Left ventricle myocardium inferior (tissue), 1 donor: ENCODE results near the gene NEDD9. TPM values are rescaled to one million over a fixed set of nuclear protein-coding genes. Genes with fewer than 3 reads are reported as not detected.

Experiments used
- DNase-seq: peaks from one replicate; pipeline ENCODE4 v3.0.0-alpha.2; 2020
- H3K27ac ChIP-seq: fragments of 200-600 bp; replicated peaks from 2 replicates; pipeline ENCODE4 v1.8.0; 2021
- H3K27me3 ChIP-seq: fragments of 200-600 bp; 2 replicates; pipeline ENCODE4 v1.8.0; 2021; ENCODE audit warnings: low read depth
- H3K36me3 ChIP-seq: fragments of 200-600 bp; 2 replicates; pipeline ENCODE4 v1.8.0; 2021
- H3K4me1 ChIP-seq: fragments of 200-600 bp; 2 replicates; pipeline ENCODE4 v1.8.0; 2021
- H3K4me3 ChIP-seq: fragments of 200-600 bp; 2 replicates; pipeline ENCODE4 v1.8.0; 2021; ENCODE audit warnings: mild to moderate bottlenecking, moderate library complexity
- H3K9me3 ChIP-seq: fragments of 200-600 bp; replicated peaks from 2 replicates; pipeline ENCODE4 v1.8.0; 2021
- CTCF ChIP-seq: fragments of 200-600 bp; IDR thresholded peaks from 2 replicates; pipeline ENCODE4 v1.8.0; 2021; ENCODE audit warnings: antibody characterized with exemption, mild to moderate bottlenecking, borderline replicate concordance
- intact Hi-C: fragments of 100-400 bp; cut with micrococcal nuclease; formaldehyde crosslinking; loops from one replicate; pipeline ENCODE4 v1.11.0; 2022
- total RNA-seq: library from RNA; stranded (reverse); fragmentation: NEBNext Ultra II Directional; extraction: Animal tissue kit (Norgen Biotek cat#: 25700); gene quantifications from one replicate; pipeline ENCODE4 v1.2.1, GENCODE V29; 2021
- donor health status: DM: no; HTN: yes; CAD: no; lungs with severe emphysema.

Gene NEDD9
- total RNA-seq, 1 donor from 2014 or later: 28.1 TPM

GRCh38 chr6:11272491-11273192 lies 40.2 kb upstream of the NEDD9 start:
- Histone ChIP-seq H3K9me3 (no peaks in the 10 kb centered on the region), H3K4me3 (no peak overlapping the region), H3K36me3 (no peaks in the 10 kb centered on the region), H3K4me1 (peaks cover 24% of the 10 kb centered on the region), H3K27ac (no peak overlapping the region), H3K27me3 (peaks cover under 1% of the 10 kb centered on the region)
- TF ChIP-seq CTCF: no peak
- DNase-seq: no peak
- intact Hi-C loops: no loop called here

GRCh38 chr6:11271228-11272020 lies 39.0 kb upstream of the NEDD9 start:
- Histone ChIP-seq H3K27me3 (no peaks in the 10 kb centered on the region), H3K36me3 (no peaks in the 10 kb centered on the region), H3K4me1 (peaks cover 17% of the 10 kb centered on the region), H3K9me3 (no peaks in the 10 kb centered on the region), H3K4me3 (no peak overlapping the region), H3K27ac (no peak overlapping the region)
- intact Hi-C loops: no loop called here
- no peak for TF ChIP-seq CTCF
- no peak for DNase-seq

- no peak overlapping the region for H3K4me3 ChIP-seq
- no peak overlapping the region for H3K27ac ChIP-seq
Observed at GRCh38 chr6:11270030-11271027, 37.9 kb upstream of the NEDD9 start.

DNA sequence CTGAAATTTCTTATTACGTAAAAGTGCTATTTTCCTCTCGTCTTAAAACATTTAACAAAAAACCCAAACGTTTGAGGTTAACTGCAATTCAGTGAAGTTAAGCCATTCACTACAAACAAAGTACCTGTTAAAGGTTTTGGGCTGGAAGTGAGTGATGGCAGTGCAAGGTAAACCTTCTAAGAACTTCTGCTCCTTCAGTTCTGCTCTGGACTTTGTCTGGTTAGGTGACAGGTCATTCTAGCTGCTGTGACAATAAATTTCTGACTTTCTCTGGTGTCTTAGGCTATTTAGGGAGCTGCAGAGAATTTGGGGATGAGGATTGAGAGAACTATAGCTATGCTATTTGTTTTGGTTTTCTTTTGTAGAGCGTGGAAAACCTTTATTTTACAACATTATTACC lies 36.5 kb upstream of the NEDD9 start:
- Histone ChIP-seq H3K4me3 (no peak overlapping the region), H3K4me1 (peaks cover 19% of the 10 kb centered on the region), H3K36me3 (no peaks in the 10 kb centered on the region), H3K27ac (no peak overlapping the region), H3K27me3 (no peaks in the 10 kb centered on the region), H3K9me3 (no peaks in the 10 kb centered on the region)
- intact Hi-C loops: no loop called here
- DNase-seq: no peak
- no peak for TF ChIP-seq CTCF

More at GRCh38 chr6:11270030-11271027, 37.9 kb upstream of the NEDD9 start:
- TF ChIP-seq CTCF: no peak
- H3K27me3 ChIP-seq: no peaks in the 10 kb centered on the region
- no peaks in the 10 kb centered on the region for H3K9me3 ChIP-seq
- H3K36me3 ChIP-seq: no peaks in the 10 kb centered on the region
- intact Hi-C loops: no loop called here
- H3K4me1 ChIP-seq: peaks cover 17% of the 10 kb centered on the region
- DNase-seq: no peak

DNA sequence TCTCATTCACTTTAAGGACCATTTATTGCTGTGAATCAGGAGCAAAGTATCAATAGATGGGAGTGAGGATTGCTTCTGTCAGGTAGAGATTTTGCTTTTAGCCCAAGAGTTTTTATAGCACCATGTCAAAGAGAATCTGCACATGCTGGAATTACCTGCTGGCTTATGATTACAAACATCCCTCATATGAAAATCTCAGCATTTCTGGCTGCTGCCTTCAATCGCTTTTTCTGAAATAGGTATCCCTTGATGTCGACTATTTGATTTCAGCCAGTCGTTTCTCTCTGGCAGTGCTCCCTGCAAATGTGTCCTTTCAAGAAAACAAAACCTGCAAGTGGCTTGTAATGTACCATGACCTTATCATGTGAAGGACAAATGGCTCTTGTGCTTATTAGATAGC lies 34.5 kb upstream of the NEDD9 start:
- no peak for TF ChIP-seq CTCF

More for the DNA sequence above, 34.5 kb upstream of the NEDD9 start:
- no peak overlapping the region for H3K27ac ChIP-seq
- H3K27me3 ChIP-seq: no peaks in the 10 kb centered on the region
- DNase-seq: no peak
- no peak overlapping the region for H3K4me3 ChIP-seq
- intact Hi-C loops: no loop called here
- H3K36me3 ChIP-seq: no peaks in the 10 kb centered on the region
- H3K9me3 ChIP-seq: no peaks in the 10 kb centered on the region
- peaks cover 40% of the 10 kb centered on the region for H3K4me1 ChIP-seq
